T-helper 2 cell treated with Interferon-gamma antibody and Interleukin-4, amounts not matched to agents 5 μg/mL and 100 μg/mL, for 36 hours (primary cell): ENCODE data around the gene SMYD1.

Experiments used
- DNase-seq: peaks from one replicate; pipeline ENCODE4 v3.0.0; 2021; ENCODE audit warnings: low spot score
- H3K27ac Mint-ChIP-seq: one replicate; pipeline ENCODE4 v1.8.0; 2021; ENCODE audit warnings: mild to moderate bottlenecking, mixed read lengths
- H3K27me3 Mint-ChIP-seq: one replicate; pipeline ENCODE4 v1.8.0; 2021; ENCODE audit warnings: low read depth, mixed read lengths
- H3K36me3 Mint-ChIP-seq: one replicate; pipeline ENCODE4 v1.8.0; 2021; ENCODE audit warnings: low read depth, mixed read lengths
- H3K4me1 Mint-ChIP-seq: one replicate; pipeline ENCODE4 v1.8.0; 2021; ENCODE audit warnings: low read depth, mixed read lengths
- H3K4me3 Mint-ChIP-seq: one replicate; pipeline ENCODE4 v1.8.0; 2022; ENCODE audit warnings: mild to moderate bottlenecking, moderate library complexity, mixed read lengths
- H3K9me3 Mint-ChIP-seq: one replicate; pipeline ENCODE4 v1.8.0; 2021; ENCODE audit warnings: mixed read lengths

Gene SMYD1

GRCh38 chr2:88087073-88087472 lies 19.4 kb downstream of the SMYD1 start:
- H3K27me3 Mint-ChIP-seq = no peaks in the 10 kb centered on the region
- no peaks in the 10 kb centered on the region for H3K9me3 Mint-ChIP-seq

GRCh38 chr2:88087763-88088162 lies 20.1 kb downstream of the SMYD1 start:
- DNase-seq = no peak
- Mint-ChIP-seq H3K27me3 (no peaks in the 10 kb centered on the region), H3K4me3 (no peak overlapping the region), H3K27ac (no peak overlapping the region), H3K36me3 (no peaks in the 10 kb centered on the region), H3K4me1 (peaks cover 11% of the 10 kb centered on the region), H3K9me3 (no peaks in the 10 kb centered on the region)

More at GRCh38 chr2:88087073-88087472, 19.4 kb downstream of the SMYD1 start:
- Mint-ChIP-seq H3K4me3 (no peak overlapping the region), H3K27ac (no peak overlapping the region), H3K4me1 (peaks cover 11% of the 10 kb centered on the region), H3K36me3 (no peaks in the 10 kb centered on the region)
- no peak for DNase-seq

- peaks cover 11% of the 10 kb centered on the region for H3K4me1 Mint-ChIP-seq
Observed at GRCh38 chr2:88088999-88089398, 21.4 kb downstream of the SMYD1 start.

GRCh38 chr2:88090446-88091283 lies 23.0 kb downstream of the SMYD1 start:
- Mint-ChIP-seq H3K27me3 (no peaks in the 10 kb centered on the region), H3K4me1 (peaks cover 11% of the 10 kb centered on the region), H3K27ac (peak overlapping the region; percentile 31), H3K36me3 (no peaks in the 10 kb centered on the region), H3K4me3 (no peak overlapping the region), H3K9me3 (no peaks in the 10 kb centered on the region)
- DNase-seq = peak; percentile 22

More at GRCh38 chr2:88088999-88089398, 21.4 kb downstream of the SMYD1 start:
- no peak overlapping the region for H3K27ac Mint-ChIP-seq
- H3K9me3 Mint-ChIP-seq = no peaks in the 10 kb centered on the region
- DNase-seq = no peak
- H3K27me3 Mint-ChIP-seq = no peaks in the 10 kb centered on the region
- no peak overlapping the region for H3K4me3 Mint-ChIP-seq
- no peaks in the 10 kb centered on the region for H3K36me3 Mint-ChIP-seq

- H3K4me1 Mint-ChIP-seq = peaks cover 11% of the 10 kb centered on the region
- no peaks in the 10 kb centered on the region for H3K27me3 Mint-ChIP-seq
- H3K36me3 Mint-ChIP-seq = no peaks in the 10 kb centered on the region
- H3K27ac Mint-ChIP-seq = no peak overlapping the region
- DNase-seq = no peak
- H3K9me3 Mint-ChIP-seq = no peaks in the 10 kb centered on the region
- H3K4me3 Mint-ChIP-seq = no peak overlapping the region
Observed at GRCh38 chr2:88091943-88092342, 24.3 kb downstream of the SMYD1 start.

GRCh38 chr2:88092773-88093172 lies 25.1 kb downstream of the SMYD1 start:
- H3K27me3 Mint-ChIP-seq = no peaks in the 10 kb centered on the region
- no peaks in the 10 kb centered on the region for H3K36me3 Mint-ChIP-seq
- no peak overlapping the region for H3K4me3 Mint-ChIP-seq
- peaks cover 11% of the 10 kb centered on the region for H3K4me1 Mint-ChIP-seq
- no peak overlapping the region for H3K27ac Mint-ChIP-seq
- DNase-seq = no peak
- no peaks in the 10 kb centered on the region for H3K9me3 Mint-ChIP-seq

- DNase-seq = no peak
- no peak overlapping the region for H3K4me3 Mint-ChIP-seq
- no peaks in the 10 kb centered on the region for H3K9me3 Mint-ChIP-seq
- no peaks in the 10 kb centered on the region for H3K27me3 Mint-ChIP-seq
- peaks cover 11% of the 10 kb centered on the region for H3K4me1 Mint-ChIP-seq
- no peak overlapping the region for H3K27ac Mint-ChIP-seq
- H3K36me3 Mint-ChIP-seq = no peaks in the 10 kb centered on the region
Observed at GRCh38 chr2:88095022-88095421, 27.4 kb downstream of the SMYD1 start.

GRCh38 chr2:88096708-88097107 lies 29.1 kb downstream of the SMYD1 start:
- H3K4me3 Mint-ChIP-seq = no peak overlapping the region
- no peak for DNase-seq
- H3K9me3 Mint-ChIP-seq = no peaks in the 10 kb centered on the region
- H3K36me3 Mint-ChIP-seq = no peaks in the 10 kb centered on the region
- H3K27me3 Mint-ChIP-seq = no peaks in the 10 kb centered on the region
- no peaks in the 10 kb centered on the region for H3K4me1 Mint-ChIP-seq
- no peak overlapping the region for H3K27ac Mint-ChIP-seq

GRCh38 chr2:88097192-88097591 lies 29.6 kb downstream of the SMYD1 start:
- no peaks in the 10 kb centered on the region for H3K9me3 Mint-ChIP-seq
- H3K27ac Mint-ChIP-seq = no peak overlapping the region
- H3K27me3 Mint-ChIP-seq = no peaks in the 10 kb centered on the region
- no peaks in the 10 kb centered on the region for H3K4me1 Mint-ChIP-seq
- H3K4me3 Mint-ChIP-seq = no peak overlapping the region
- H3K36me3 Mint-ChIP-seq = no peaks in the 10 kb centered on the region
- DNase-seq = no peak

- Mint-ChIP-seq H3K4me3 (no peak overlapping the region), H3K4me1 (no peaks in the 10 kb centered on the region), H3K9me3 (no peaks in the 10 kb centered on the region), H3K27me3 (no peaks in the 10 kb centered on the region), H3K36me3 (no peaks in the 10 kb centered on the region), H3K27ac (no peak overlapping the region)
- DNase-seq = no peak
Observed at GRCh38 chr2:88097891-88098557, 30.4 kb downstream of the SMYD1 start.

- DNase-seq = no peak
- Mint-ChIP-seq H3K4me1 (no peaks in the 10 kb centered on the region), H3K27ac (no peak overlapping the region), H3K4me3 (no peak overlapping the region), H3K36me3 (no peaks in the 10 kb centered on the region), H3K9me3 (no peaks in the 10 kb centered on the region), H3K27me3 (no peaks in the 10 kb centered on the region)
Observed at GRCh38 chr2:88098558-88098900, 30.9 kb downstream of the SMYD1 start.

GRCh38 chr2:88099798-88100488 lies 32.3 kb downstream of the SMYD1 start:
- no peaks in the 10 kb centered on the region for H3K9me3 Mint-ChIP-seq
- no peaks in the 10 kb centered on the region for H3K4me1 Mint-ChIP-seq
- no peak overlapping the region for H3K4me3 Mint-ChIP-seq
- no peaks in the 10 kb centered on the region for H3K36me3 Mint-ChIP-seq
- DNase-seq = no peak
- H3K27me3 Mint-ChIP-seq = no peaks in the 10 kb centered on the region
- no peak overlapping the region for H3K27ac Mint-ChIP-seq

- H3K27me3 Mint-ChIP-seq = no peaks in the 10 kb centered on the region
Observed at GRCh38 chr2:88100489-88100858, 32.8 kb downstream of the SMYD1 start.

GRCh38 chr2:88108796-88109195 lies 41.2 kb downstream of the SMYD1 start:
- no peak overlapping the region for H3K4me3 Mint-ChIP-seq
- H3K36me3 Mint-ChIP-seq = no peaks in the 10 kb centered on the region
- no peaks in the 10 kb centered on the region for H3K4me1 Mint-ChIP-seq
- H3K27me3 Mint-ChIP-seq = no peaks in the 10 kb centered on the region
- no peak overlapping the region for H3K27ac Mint-ChIP-seq
- no peaks in the 10 kb centered on the region for H3K9me3 Mint-ChIP-seq
- DNase-seq = no peak

More at GRCh38 chr2:88100489-88100858, 32.8 kb downstream of the SMYD1 start:
- Mint-ChIP-seq H3K27ac (no peak overlapping the region), H3K36me3 (no peaks in the 10 kb centered on the region), H3K4me3 (no peak overlapping the region), H3K9me3 (no peaks in the 10 kb centered on the region), H3K4me1 (no peaks in the 10 kb centered on the region)
- DNase-seq = no peak
